ENCODE results near the gene ATP8B3. TPM values are rescaled to one million over a fixed set of nuclear protein-coding genes. Genes with fewer than 3 reads are reported as not detected.

Gene ATP8B3
- total and polyA plus RNA-seq, 10 donors, result 1.9 to 10.1 (median 5.6) TPM

GRCh38 chr19:1739960-1740629 lies 72.0 kb downstream of the ATP8B3 start:
- H3K4me1 ChIP-seq, result peaks cover 0 to 4% (median 0%) of the 10 kb centered on the region in 6 donors
- H3K9me3 ChIP-seq, result peaks cover 0 to 12% (median 0%) of the 10 kb centered on the region in 8 donors
- DNase-seq, result no peak
- 87 to 93% (median 91%) methylated on average over 11 of the region's 11 CpGs for WGBS, 5 donors
- H3K27ac ChIP-seq, result no peak overlapping the region
- H3K36me3 ChIP-seq, result no peaks in the 10 kb centered on the region
- H3K4me3 ChIP-seq, result no peak overlapping the region
- H3K27me3 ChIP-seq (replicated peaks in 1 of 7), result peaks cover 0 to 95% (median 36%) of the 10 kb centered on the region in 7 donors
- intact Hi-C loops (cut with DNase I; ENCODE audit: low total_unique reads), result no loop called here
- TF ChIP-seq CTCF (IDR thresholded peaks at IDR 0.05 in 8 of 11, conservative IDR thresholded peaks at IDR 0.05 in 3 of 11), result no peak
- no peak for TF ChIP-seq POLR2AphosphoS5 (IDR thresholded peaks at IDR 0.05)
- TF ChIP-seq POLR2A (IDR thresholded peaks at IDR 0.05), result no peak

GRCh38 chr19:1736927-1737326 lies 75.1 kb downstream of the ATP8B3 start:
- no peak overlapping the region for H3K4me3 ChIP-seq
- WGBS, 5 donors, result 31 to 47% (median 40%) methylated on average over 22 of the region's 22 CpGs
- H3K27me3 ChIP-seq (replicated peaks in 1 of 7), result peaks cover 0 to 95% (median 25%) of the 10 kb centered on the region in 7 donors
- peaks cover 0 to 12% (median 0%) of the 10 kb centered on the region in 8 donors for H3K9me3 ChIP-seq
- no peaks in the 10 kb centered on the region for H3K36me3 ChIP-seq
- no peak overlapping the region for H3K27ac ChIP-seq
- no peaks in the 10 kb centered on the region for H3K4me1 ChIP-seq
- TF ChIP-seq POLR2AphosphoS5 (IDR thresholded peaks at IDR 0.05), result no peak
- no peak for TF ChIP-seq CTCF (IDR thresholded peaks at IDR 0.05 in 8 of 11, conservative IDR thresholded peaks at IDR 0.05 in 3 of 11)
- no peak for TF ChIP-seq POLR2A (IDR thresholded peaks at IDR 0.05)
- intact Hi-C loops (cut with DNase I; ENCODE audit: low total_unique reads), result no loop called here
- DNase-seq, result no peak

- H3K27me3 ChIP-seq (replicated peaks in 1 of 7), result peaks cover 0 to 96% (median 25%) of the 10 kb centered on the region in 7 donors
Measured at GRCh38 chr19:1736280-1736679, 75.8 kb downstream of the ATP8B3 start.

More at GRCh38 chr19:1736280-1736679, 75.8 kb downstream of the ATP8B3 start:
- intact Hi-C loops (cut with DNase I; ENCODE audit: low total_unique reads), result no loop called here
- Histone ChIP-seq H3K9me3 (peaks cover 0 to 12% (median 0%) of the 10 kb centered on the region in 8 donors), H3K4me1 (no peaks in the 10 kb centered on the region), H3K27ac (no peak overlapping the region), H3K4me3 (no peak overlapping the region), H3K36me3 (no peaks in the 10 kb centered on the region)
- DNase-seq, result no peak
- WGBS, 5 donors, result 63 to 73% (median 66%) methylated on average over 3 of the region's 3 CpGs
- no peak for TF ChIP-seq POLR2AphosphoS5 (IDR thresholded peaks at IDR 0.05)
- no peak for TF ChIP-seq CTCF (IDR thresholded peaks at IDR 0.05 in 8 of 11, conservative IDR thresholded peaks at IDR 0.05 in 3 of 11)
- TF ChIP-seq POLR2A (IDR thresholded peaks at IDR 0.05), result no peak

All from spleen (tissue), 11 donors.